Measurements from ENCODE around the gene CST11. TPM values are rescaled to one million over a fixed set of nuclear protein-coding genes. Genes with fewer than 3 reads are reported as not detected.
A peak's percentile ranks its signal among the peaks of the same experiment; 100 is the strongest.

The CST11 gene
- total RNA-seq, 1 donor from 2014 or later = not detected

DNA sequence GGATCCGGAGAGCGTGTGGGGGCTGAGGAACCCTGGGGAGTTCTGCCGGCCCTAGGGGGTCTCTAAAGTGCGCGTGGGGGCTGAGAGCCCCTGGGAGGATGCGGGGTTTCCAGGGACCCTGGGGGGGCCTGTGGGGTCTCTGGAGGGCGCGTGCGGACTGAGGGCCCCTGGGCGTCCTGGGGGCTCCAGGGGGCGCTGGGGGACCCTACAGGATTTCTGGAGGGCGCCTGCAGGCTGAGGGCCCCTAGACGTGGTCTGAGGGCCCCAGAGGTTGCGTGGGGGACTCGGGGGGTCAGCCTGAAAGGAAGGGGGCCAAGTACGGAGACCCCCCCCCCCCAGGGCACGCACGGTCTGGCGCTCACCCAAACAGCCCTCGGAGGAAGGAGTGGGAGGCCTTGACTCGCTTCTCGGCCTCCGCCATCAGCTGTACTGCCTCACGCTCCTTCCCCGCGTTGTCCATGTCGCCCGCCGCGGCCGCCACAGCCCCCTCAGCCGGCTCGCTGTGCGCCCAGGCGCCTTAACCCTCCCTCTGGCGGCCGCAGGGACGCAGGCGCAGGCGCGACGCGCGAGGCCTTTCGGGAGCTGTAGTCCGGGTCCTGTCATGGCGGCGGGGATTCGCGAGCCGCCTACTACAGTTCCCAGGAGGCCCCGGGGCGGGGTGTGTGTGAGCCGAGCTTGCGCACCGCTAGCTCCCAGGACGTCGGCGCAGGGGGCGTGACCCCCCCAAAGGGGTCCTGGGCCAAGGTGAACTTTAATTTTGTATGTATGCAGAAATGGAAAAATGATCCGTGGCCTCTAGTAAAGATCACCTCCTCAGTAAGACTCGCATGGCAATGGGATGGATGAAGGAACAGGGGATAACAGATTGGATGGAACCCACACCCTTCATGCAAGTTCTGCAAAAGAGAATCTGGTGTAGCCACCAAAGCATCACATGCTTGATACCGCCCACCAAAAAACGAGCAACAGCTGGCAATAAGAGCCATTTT lies 31.4 kb downstream of the CST11 start, which contains the start of gene NAPB:
NAPB (minus strand) TSS at position 546 of the 989 bp plus-strand sequence; CDS start at position 460, 86 bp downstream.
- ATAC-seq (peak; percentile 99), DNase-seq (ENCODE audit: low spot score) (peak; percentile 97)

DNA sequence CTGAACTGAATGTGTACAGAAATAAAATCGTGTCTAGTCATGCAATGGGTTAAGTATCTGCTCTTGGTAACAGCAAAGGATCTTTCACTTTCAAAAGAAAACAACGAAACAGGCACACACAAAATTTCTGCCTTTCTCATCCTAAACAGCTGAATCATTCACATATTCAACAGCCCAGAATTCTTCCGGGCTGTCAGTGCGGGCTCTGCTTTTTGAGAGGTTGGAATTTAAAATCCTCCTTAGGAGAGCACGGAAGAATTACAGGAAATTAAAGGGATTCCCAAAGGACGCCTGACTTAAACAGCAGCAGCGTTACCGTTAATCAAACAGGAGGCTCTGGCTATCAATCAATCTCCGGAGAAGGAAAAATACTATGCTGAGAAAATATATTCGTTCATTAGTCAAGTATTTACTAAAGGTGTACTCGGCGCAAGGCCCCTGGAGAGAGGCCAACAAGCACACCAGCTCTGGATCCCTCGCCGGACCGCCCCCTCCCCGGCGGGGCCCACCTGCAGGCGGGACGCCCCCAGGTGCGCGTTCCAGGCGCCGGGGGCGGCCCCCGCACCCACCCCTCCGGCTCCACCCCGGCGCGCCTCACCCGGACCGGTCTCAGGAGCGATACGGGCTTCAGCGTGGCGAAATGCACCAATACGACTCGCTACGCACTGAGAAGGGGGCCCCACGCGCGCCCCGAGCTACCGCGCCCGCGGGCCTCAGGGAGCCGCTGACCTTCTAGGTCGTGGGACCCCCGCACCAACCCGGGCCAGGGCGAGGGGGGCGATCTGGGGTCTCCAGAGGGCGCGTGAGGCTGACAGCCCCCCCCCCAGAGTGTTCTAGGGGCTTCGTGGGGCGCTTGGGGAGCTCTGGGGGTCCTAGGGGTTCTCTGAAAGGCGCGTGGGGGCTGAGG lies 32.4 kb downstream of the CST11 start:
- ATAC-seq (peak; percentile 70), DNase-seq (ENCODE audit: low spot score) (peak; percentile 66)

DNA sequence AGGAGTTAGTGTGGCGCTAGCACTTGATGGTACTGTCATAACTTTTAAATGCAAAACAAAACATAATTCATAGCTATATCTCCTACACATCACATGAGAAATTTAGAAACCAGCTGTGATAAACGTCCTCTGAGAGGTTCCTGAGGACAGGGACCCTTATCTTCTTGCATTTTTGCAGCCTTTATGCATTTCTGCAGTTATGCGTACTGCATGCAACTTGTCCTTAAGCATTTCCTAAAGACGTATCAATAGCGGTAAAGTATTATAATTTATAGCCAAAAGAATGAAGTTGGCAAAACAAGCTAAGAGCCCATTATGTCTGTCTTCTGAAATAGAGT lies 33.0 kb downstream of the CST11 start:
- ATAC-seq = no peak
- DNase-seq (ENCODE audit: low spot score) = no peak

GRCh38 chr20:23417861-23418260 lies 34.8 kb downstream of the CST11 start:
- ATAC-seq (no peak), DNase-seq (ENCODE audit: low spot score) (no peak)

DNA sequence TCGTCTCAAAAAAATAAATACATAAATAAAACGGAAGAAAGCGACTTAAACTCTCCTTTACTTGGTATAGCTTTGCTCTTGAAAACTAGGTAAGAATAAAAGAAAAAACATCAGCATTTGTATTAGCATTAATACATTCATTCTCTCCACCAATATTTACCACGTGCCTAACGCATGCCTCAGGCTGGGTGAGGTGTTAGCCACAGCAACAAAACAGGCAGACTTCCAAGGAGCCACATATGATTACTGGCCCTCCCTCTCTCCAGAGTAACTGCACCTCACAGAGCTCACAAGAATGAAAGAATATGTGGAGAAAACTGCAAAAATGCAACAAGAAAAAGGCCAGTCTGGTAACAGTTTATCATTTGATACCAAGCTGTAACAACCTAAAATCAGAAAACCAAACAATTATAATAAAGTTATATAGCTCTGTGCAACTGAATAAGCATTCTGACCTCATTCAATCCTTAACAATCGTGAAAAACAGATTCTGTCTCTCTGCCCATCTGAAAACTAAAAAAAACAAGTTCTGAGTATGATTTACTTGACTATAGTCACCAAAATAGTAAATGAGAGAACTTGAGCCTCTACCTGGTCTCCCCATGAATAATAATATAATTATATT lies 36.6 kb downstream of the CST11 start:
- DNase-seq (ENCODE audit: low spot score) = no peak
- no peak for ATAC-seq

- DNase-seq (ENCODE audit: low spot score) = no peak
Observed at GRCh38 chr20:23415555-23415954, 37.1 kb downstream of the CST11 start.

GRCh38 chr20:23414526-23415188 lies 38.0 kb downstream of the CST11 start:
- DNase-seq (ENCODE audit: low spot score) (no peak), ATAC-seq (no peak)

More at GRCh38 chr20:23415555-23415954, 37.1 kb downstream of the CST11 start:
- no peak for ATAC-seq

- ATAC-seq = no peak
Observed at GRCh38 chr20:23413862-23414422, 38.7 kb downstream of the CST11 start.

DNA sequence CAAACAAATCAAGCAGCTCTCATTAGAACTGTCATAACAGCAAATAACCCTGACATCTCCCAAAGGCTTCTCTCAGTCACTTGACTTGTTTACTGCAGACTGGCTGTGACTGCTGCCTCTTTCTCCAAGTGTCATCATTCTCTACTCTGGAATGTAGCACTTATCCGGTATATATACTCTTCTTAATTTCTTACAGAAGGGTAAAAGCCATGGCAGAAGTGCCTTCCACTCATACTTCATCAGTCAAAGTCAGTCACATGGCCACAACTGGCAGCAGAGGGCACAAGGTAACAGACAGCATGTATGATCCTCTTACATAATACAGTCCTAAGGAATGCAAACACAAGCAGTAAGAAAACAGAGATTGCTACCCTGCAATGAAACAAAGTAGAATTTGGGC lies 40.6 kb downstream of the CST11 start:
- DNase-seq (ENCODE audit: low spot score) (no peak), ATAC-seq (peak; percentile 94)

More at GRCh38 chr20:23413862-23414422, 38.7 kb downstream of the CST11 start:
- no peak for DNase-seq (ENCODE audit: low spot score)

GRCh38 chr20:23410916-23411695 lies 41.6 kb downstream of the CST11 start:
- DNase-seq (ENCODE audit: low spot score) (no peak), ATAC-seq (no peak)

DNA sequence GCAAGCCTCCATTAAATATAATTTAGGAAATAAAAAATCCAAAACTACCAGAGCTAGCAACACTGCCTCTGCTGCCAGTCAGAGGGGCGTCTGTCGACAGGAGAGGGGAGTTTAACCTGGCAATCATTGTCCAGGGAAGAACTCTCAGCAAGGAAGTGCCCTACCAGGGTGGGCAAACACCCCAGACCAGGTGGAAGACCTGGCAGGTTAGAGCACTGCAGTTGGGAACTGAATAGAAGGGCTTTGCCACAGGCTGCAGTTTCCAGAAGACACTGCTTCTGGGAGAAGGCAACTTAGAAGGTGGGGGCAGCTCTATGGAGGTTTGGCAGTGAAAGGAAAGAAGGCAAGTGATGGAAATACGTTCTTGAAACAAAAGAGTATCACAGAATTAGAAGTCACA lies 42.9 kb downstream of the CST11 start:
- ATAC-seq (no peak), DNase-seq (ENCODE audit: low spot score) (no peak)

- ATAC-seq (no peak), DNase-seq (ENCODE audit: low spot score) (no peak)
Observed at GRCh38 chr20:23408957-23409356, 43.7 kb downstream of the CST11 start.

DNA sequence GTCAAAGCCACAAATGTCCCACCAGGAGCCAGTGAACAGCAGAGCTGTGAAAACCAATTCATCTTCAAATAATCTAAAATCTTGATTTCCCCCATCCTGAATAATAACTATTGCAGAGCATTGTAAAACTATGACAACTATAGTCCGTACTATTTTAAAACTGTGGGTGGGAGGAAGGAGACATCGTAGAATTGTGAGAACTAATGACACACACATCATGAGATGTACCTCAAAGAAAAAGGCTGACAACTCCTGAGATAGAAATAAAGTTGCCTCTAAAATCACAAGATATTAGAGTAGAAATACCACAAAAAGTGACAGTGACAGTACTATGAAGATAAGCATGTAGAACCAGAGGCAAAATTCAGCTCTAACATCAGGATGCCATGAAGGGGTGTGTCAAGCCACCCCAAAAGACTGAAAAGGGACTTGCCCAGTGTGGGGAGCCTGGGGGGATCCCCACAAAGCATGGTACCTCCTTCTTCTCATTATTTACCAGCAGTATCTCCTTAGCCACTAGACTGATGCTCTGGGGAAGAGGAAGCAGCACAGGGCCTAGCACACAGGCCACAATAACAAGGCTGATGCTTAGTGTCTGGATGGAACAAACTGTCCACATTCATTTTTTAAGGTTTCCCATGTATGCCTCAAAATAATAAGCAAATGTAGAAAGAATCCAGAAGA lies 44.8 kb downstream of the CST11 start:
- no peak for DNase-seq (ENCODE audit: low spot score)
- no peak for ATAC-seq

GRCh38 chr20:23406880-23407279 lies 45.8 kb downstream of the CST11 start:
- DNase-seq (ENCODE audit: low spot score) = no peak
- peak; percentile 42 for ATAC-seq

GRCh38 chr20:23404196-23404595 lies 48.5 kb downstream of the CST11 start:
- peak; percentile 25 for ATAC-seq
- no peak for DNase-seq (ENCODE audit: low spot score)

DNA sequence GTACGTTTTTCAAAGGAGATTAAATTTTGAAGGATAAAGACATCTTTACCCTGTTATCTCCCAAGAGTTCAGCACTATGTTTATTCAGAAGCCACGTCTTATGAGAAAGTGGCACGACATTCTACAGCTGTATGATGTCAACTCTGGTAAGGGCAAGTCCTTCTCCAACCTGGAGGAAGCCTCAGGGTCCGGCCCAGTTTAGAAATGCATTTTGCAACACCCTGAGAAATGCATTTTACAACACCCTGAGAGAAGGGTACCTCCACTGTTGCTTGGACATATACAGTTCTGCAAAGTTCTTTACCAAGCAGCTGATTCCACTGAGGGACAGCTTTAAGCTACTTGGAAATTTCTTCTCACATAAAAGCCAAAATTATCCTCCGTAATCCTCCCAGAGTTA lies 48.9 kb downstream of the CST11 start:
- ATAC-seq (no peak), DNase-seq (ENCODE audit: low spot score) (no peak)

GRCh38 chr20:23401051-23401450 lies 51.6 kb downstream of the CST11 start:
- ATAC-seq (no peak), DNase-seq (ENCODE audit: low spot score) (no peak)
